Measurements from ENCODE around the gene SPAG4.

The SPAG4 gene

GRCh38 chr20:35651958-35652357 is 36.3 kb downstream of the SPAG4 start:
- H3K4me1 ChIP-seq (ENCODE audit: insufficient read depth, low read length): peaks cover 44% of the 10 kb centered on the region
- no peaks in the 10 kb centered on the region for H3K27me3 ChIP-seq (ENCODE audit: control insufficient read depth in 1 of 2, insufficient read depth in 2 of 2, low read length in 2 of 2)
- H3K27ac ChIP-seq (ENCODE audit: low read depth, low read length): no peak overlapping the region
- H3K9me3 ChIP-seq (ENCODE audit: low read length): no peaks in the 10 kb centered on the region
- no peak overlapping the region for H3K9ac ChIP-seq (ENCODE audit: low read length)
- peaks cover 25% of the 10 kb centered on the region for H3K36me3 ChIP-seq (ENCODE audit: insufficient read depth, low read length)
- H3K4me3 ChIP-seq (ENCODE audit: low read depth in 1 of 2, low read length in 2 of 2): no peak overlapping the region

GRCh38 chr20:35652641-35653429 is 37.2 kb downstream of the SPAG4 start:
- Histone ChIP-seq H3K36me3 (ENCODE audit: insufficient read depth, low read length) (peaks cover 25% of the 10 kb centered on the region), H3K27ac (ENCODE audit: low read depth, low read length) (no peak overlapping the region), H3K4me1 (ENCODE audit: insufficient read depth, low read length) (peaks cover 50% of the 10 kb centered on the region), H3K9me3 (ENCODE audit: low read length) (no peaks in the 10 kb centered on the region), H3K4me3 (ENCODE audit: low read depth in 1 of 2, low read length in 2 of 2) (no peak overlapping the region), H3K27me3 (ENCODE audit: control insufficient read depth in 1 of 2, insufficient read depth in 2 of 2, low read length in 2 of 2) (no peaks in the 10 kb centered on the region), H3K9ac (ENCODE audit: low read length) (no peak overlapping the region)

GRCh38 chr20:35653430-35653734 is 37.8 kb downstream of the SPAG4 start:
- no peaks in the 10 kb centered on the region for H3K9me3 ChIP-seq (ENCODE audit: low read length)
- no peaks in the 10 kb centered on the region for H3K27me3 ChIP-seq (ENCODE audit: control insufficient read depth in 1 of 2, insufficient read depth in 2 of 2, low read length in 2 of 2)
- H3K4me1 ChIP-seq (ENCODE audit: insufficient read depth, low read length): peaks cover 48% of the 10 kb centered on the region
- peaks cover 25% of the 10 kb centered on the region for H3K36me3 ChIP-seq (ENCODE audit: insufficient read depth, low read length)
- H3K27ac ChIP-seq (ENCODE audit: low read depth, low read length): no peak overlapping the region
- H3K4me3 ChIP-seq (ENCODE audit: low read depth in 1 of 2, low read length in 2 of 2): no peak overlapping the region
- H3K9ac ChIP-seq (ENCODE audit: low read length): no peak overlapping the region

GRCh38 chr20:35653893-35654292 is 38.3 kb downstream of the SPAG4 start:
- Histone ChIP-seq H3K4me3 (ENCODE audit: low read depth in 1 of 2, low read length in 2 of 2) (no peak overlapping the region), H3K9ac (ENCODE audit: low read length) (no peak overlapping the region), H3K27ac (ENCODE audit: low read depth, low read length) (no peak overlapping the region), H3K4me1 (ENCODE audit: insufficient read depth, low read length) (peaks cover 48% of the 10 kb centered on the region), H3K9me3 (ENCODE audit: low read length) (no peaks in the 10 kb centered on the region), H3K27me3 (ENCODE audit: control insufficient read depth in 1 of 2, insufficient read depth in 2 of 2, low read length in 2 of 2) (no peaks in the 10 kb centered on the region), H3K36me3 (ENCODE audit: insufficient read depth, low read length) (peaks cover 25% of the 10 kb centered on the region)

- Histone ChIP-seq H3K36me3 (ENCODE audit: insufficient read depth, low read length) (peaks cover 25% of the 10 kb centered on the region), H3K27me3 (ENCODE audit: control insufficient read depth in 1 of 2, insufficient read depth in 2 of 2, low read length in 2 of 2) (no peaks in the 10 kb centered on the region), H3K4me1 (ENCODE audit: insufficient read depth, low read length) (peaks cover 48% of the 10 kb centered on the region)
Observed at GRCh38 chr20:35654415-35654814, 38.8 kb downstream of the SPAG4 start.

GRCh38 chr20:35657271-35657670 is 41.6 kb downstream of the SPAG4 start:
- no peak overlapping the region for H3K27ac ChIP-seq (ENCODE audit: low read depth, low read length)
- peaks cover 25% of the 10 kb centered on the region for H3K36me3 ChIP-seq (ENCODE audit: insufficient read depth, low read length)
- no peaks in the 10 kb centered on the region for H3K9me3 ChIP-seq (ENCODE audit: low read length)
- no peak overlapping the region for H3K9ac ChIP-seq (ENCODE audit: low read length)
- H3K4me3 ChIP-seq (ENCODE audit: low read depth in 1 of 2, low read length in 2 of 2): no peak overlapping the region
- H3K27me3 ChIP-seq (ENCODE audit: control insufficient read depth in 1 of 2, insufficient read depth in 2 of 2, low read length in 2 of 2): no peaks in the 10 kb centered on the region
- peaks cover 46% of the 10 kb centered on the region for H3K4me1 ChIP-seq (ENCODE audit: insufficient read depth, low read length)

More at GRCh38 chr20:35654415-35654814, 38.8 kb downstream of the SPAG4 start:
- H3K27ac ChIP-seq (ENCODE audit: low read depth, low read length): no peak overlapping the region
- H3K4me3 ChIP-seq (ENCODE audit: low read depth in 1 of 2, low read length in 2 of 2): no peak overlapping the region
- no peak overlapping the region for H3K9ac ChIP-seq (ENCODE audit: low read length)
- no peaks in the 10 kb centered on the region for H3K9me3 ChIP-seq (ENCODE audit: low read length)

- Histone ChIP-seq H3K9ac (ENCODE audit: low read length) (no peak overlapping the region), H3K4me3 (ENCODE audit: low read depth in 1 of 2, low read length in 2 of 2) (no peak overlapping the region), H3K4me1 (ENCODE audit: insufficient read depth, low read length) (peaks cover 47% of the 10 kb centered on the region)
Observed at GRCh38 chr20:35660122-35660937, 44.7 kb downstream of the SPAG4 start.

GRCh38 chr20:35661053-35661452 is 45.4 kb downstream of the SPAG4 start:
- H3K4me1 ChIP-seq (ENCODE audit: insufficient read depth, low read length): peaks cover 47% of the 10 kb centered on the region
- peak overlapping the region; percentile 8 for H3K9ac ChIP-seq (ENCODE audit: low read length)
- no peaks in the 10 kb centered on the region for H3K9me3 ChIP-seq (ENCODE audit: low read length)
- no peaks in the 10 kb centered on the region for H3K36me3 ChIP-seq (ENCODE audit: insufficient read depth, low read length)
- no peak overlapping the region for H3K27ac ChIP-seq (ENCODE audit: low read depth, low read length)
- no peaks in the 10 kb centered on the region for H3K27me3 ChIP-seq (ENCODE audit: control insufficient read depth in 1 of 2, insufficient read depth in 2 of 2, low read length in 2 of 2)
- no peak overlapping the region for H3K4me3 ChIP-seq (ENCODE audit: low read depth in 1 of 2, low read length in 2 of 2)

More at GRCh38 chr20:35660122-35660937, 44.7 kb downstream of the SPAG4 start:
- H3K27me3 ChIP-seq (ENCODE audit: control insufficient read depth in 1 of 2, insufficient read depth in 2 of 2, low read length in 2 of 2): no peaks in the 10 kb centered on the region
- no peaks in the 10 kb centered on the region for H3K36me3 ChIP-seq (ENCODE audit: insufficient read depth, low read length)
- no peaks in the 10 kb centered on the region for H3K9me3 ChIP-seq (ENCODE audit: low read length)
- no peak overlapping the region for H3K27ac ChIP-seq (ENCODE audit: low read depth, low read length)

GRCh38 chr20:35661908-35662307 is 46.3 kb downstream of the SPAG4 start:
- H3K9me3 ChIP-seq (ENCODE audit: low read length): no peaks in the 10 kb centered on the region
- H3K4me3 ChIP-seq (ENCODE audit: low read depth in 1 of 2, low read length in 2 of 2): peak overlapping the region in 1 of 2 donors; percentile 11
- no peaks in the 10 kb centered on the region for H3K27me3 ChIP-seq (ENCODE audit: control insufficient read depth in 1 of 2, insufficient read depth in 2 of 2, low read length in 2 of 2)
- H3K27ac ChIP-seq (ENCODE audit: low read depth, low read length): no peak overlapping the region
- no peaks in the 10 kb centered on the region for H3K36me3 ChIP-seq (ENCODE audit: insufficient read depth, low read length)
- peak overlapping the region; percentile 8 for H3K9ac ChIP-seq (ENCODE audit: low read length)
- peaks cover 47% of the 10 kb centered on the region for H3K4me1 ChIP-seq (ENCODE audit: insufficient read depth, low read length)

GRCh38 chr20:35662551-35662950 is 46.9 kb downstream of the SPAG4 start:
- Histone ChIP-seq H3K9ac (ENCODE audit: low read length) (no peak overlapping the region), H3K27ac (ENCODE audit: low read depth, low read length) (no peak overlapping the region)

GRCh38 chr20:35663516-35664465 is 48.2 kb downstream of the SPAG4 start:
- Histone ChIP-seq H3K27ac (ENCODE audit: low read depth, low read length) (peak overlapping the region; percentile 99), H3K4me1 (ENCODE audit: insufficient read depth, low read length) (peaks cover 35% of the 10 kb centered on the region), H3K4me3 (ENCODE audit: low read depth in 1 of 2, low read length in 2 of 2) (peak overlapping the region; percentile 98 to 100), H3K36me3 (ENCODE audit: insufficient read depth, low read length) (no peaks in the 10 kb centered on the region), H3K27me3 (ENCODE audit: control insufficient read depth in 1 of 2, insufficient read depth in 2 of 2, low read length in 2 of 2) (no peaks in the 10 kb centered on the region), H3K9ac (ENCODE audit: low read length) (peak overlapping the region; percentile 100), H3K9me3 (ENCODE audit: low read length) (no peaks in the 10 kb centered on the region)

More at GRCh38 chr20:35662551-35662950, 46.9 kb downstream of the SPAG4 start:
- no peaks in the 10 kb centered on the region for H3K27me3 ChIP-seq (ENCODE audit: control insufficient read depth in 1 of 2, insufficient read depth in 2 of 2, low read length in 2 of 2)
- no peaks in the 10 kb centered on the region for H3K9me3 ChIP-seq (ENCODE audit: low read length)
- peak overlapping the region in 1 of 2 donors; percentile 2 for H3K4me3 ChIP-seq (ENCODE audit: low read depth in 1 of 2, low read length in 2 of 2)
- no peaks in the 10 kb centered on the region for H3K36me3 ChIP-seq (ENCODE audit: insufficient read depth, low read length)
- peaks cover 42% of the 10 kb centered on the region for H3K4me1 ChIP-seq (ENCODE audit: insufficient read depth, low read length)
